Stimulated activated CD8-positive, alpha-beta memory T cell treated with anti-CD3 and anti-CD28 coated beads, Interleukin-12 subunit alpha, Interleukin-12 subunit beta, amount 100 ng/mL, for 1 hour (primary cell): ENCODE data around the gene SYF2.
A peak's percentile ranks its signal among the peaks of the same experiment; 100 is the strongest.
"Not testable (repeated sequence)": the region's sequence is repeated elsewhere in the genome, so short reads cannot be mapped to it uniquely, and the experiment has no call there.

Experiments
- DNase-seq: peaks from one replicate; pipeline ENCODE4 v3.0.0-alpha.2; 2020; ENCODE audit warnings: low read depth

SYF2 gene

DNA sequence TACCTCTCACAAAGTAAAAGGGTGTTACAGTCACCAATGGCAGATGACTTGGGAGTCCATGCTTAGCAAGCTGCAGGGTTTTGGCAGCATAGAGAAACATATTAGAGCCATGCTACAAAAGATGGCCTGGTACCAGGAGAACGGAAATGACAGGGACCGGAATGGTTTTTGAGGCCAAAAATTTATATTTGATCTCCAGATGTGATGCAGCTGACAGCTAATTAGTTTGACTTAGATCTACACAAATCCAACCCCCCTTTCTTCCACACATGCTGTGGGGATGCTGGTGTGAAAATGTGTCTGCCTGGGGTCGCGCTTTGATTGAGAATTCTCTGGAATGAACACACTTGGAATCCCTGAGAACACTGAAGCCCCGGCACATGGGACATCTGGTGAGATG is 26.5 kb downstream of the SYF2 start:
- DNase-seq, result no peak

- DNase-seq, result peak; percentile 6
These were observed 27.4 kb downstream of the SYF2 start for GRCh38 chr1:25204797-25205480.

DNA sequence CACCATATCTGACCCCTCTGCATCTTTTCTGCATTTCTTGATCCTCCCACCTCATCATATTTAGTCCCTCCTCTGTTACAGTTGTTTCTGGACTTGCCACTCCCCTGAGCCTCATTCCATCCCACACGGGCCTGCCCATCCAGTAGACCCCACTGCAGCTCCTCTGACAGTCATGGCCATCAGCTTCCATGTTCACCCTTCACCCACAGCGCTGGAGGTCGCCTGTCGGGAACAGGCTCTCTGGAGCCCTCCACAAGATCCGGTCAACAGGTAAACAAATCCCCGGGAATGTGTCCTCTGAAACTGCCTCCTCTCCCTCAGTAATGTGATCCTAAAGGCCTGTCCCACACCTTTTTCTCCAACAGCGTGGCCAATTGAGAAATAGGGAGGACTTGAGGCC is 31.3 kb downstream of the SYF2 start:
- no peak for DNase-seq

GRCh38 chr1:25199819-25200620 is 32.3 kb downstream of the SYF2 start:
- DNase-seq, result no peak

DNA sequence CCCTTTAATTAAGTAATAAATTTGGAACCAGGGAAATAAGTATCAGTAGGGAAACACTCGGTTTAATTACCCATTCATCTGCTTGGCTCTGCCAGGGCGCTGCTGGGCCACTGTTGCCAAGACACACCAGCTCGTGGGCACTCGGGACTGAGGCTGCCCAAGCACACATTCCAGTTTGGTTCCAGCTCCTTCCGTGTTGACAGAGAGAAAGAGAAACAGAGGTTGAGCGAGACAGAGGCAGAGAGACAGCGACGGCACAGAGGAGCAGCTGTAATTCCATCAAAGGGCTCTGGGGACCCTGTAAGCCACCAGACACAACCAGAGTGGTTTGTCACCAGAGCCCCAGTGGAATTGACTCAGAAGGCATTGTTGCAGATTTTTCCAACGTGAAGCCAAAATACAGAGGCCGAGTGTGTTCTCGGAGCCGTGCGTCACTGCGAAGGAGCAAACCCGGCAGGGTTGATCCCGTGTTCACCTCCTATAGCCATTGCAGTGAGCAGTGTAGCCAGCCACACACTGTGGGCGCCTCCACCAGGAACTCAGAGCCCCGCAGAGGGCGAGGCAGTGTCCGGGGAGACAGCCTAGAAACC is 33.5 kb downstream of the SYF2 start:
- DNase-seq, result no peak

- DNase-seq, result no peak
These were observed 34.2 kb downstream of the SYF2 start for GRCh38 chr1:25197982-25198662.

- no peak for DNase-seq
These were observed 34.9 kb downstream of the SYF2 start for GRCh38 chr1:25197235-25197975.

- no peak for DNase-seq
These were observed 35.5 kb downstream of the SYF2 start for GRCh38 chr1:25196830-25197229.

DNA sequence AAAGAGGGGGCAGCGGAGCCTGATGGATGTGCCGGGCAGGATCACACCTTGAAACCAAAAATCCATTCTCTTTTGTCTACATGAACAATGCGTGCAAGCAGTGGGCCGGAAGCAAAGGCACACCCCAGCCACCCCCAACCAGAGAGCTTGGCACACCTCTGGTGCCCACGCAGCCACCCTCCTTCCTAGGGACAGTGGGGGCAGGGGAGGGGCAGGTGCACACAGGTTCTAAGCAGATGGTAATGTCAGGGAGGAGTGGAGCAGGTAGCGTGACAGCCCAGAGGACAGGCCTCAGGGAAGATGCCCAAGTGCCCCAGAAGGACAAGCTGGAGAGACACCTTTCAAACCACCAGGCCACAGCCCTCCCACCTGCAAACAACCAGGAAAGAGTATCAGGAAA is 36.5 kb downstream of the SYF2 start:
- DNase-seq, result no peak

GRCh38 chr1:25194572-25195020 is 37.7 kb downstream of the SYF2 start:
- no peak for DNase-seq

- no peak for DNase-seq
These were observed 38.2 kb downstream of the SYF2 start for GRCh38 chr1:25194054-25194453.

DNA sequence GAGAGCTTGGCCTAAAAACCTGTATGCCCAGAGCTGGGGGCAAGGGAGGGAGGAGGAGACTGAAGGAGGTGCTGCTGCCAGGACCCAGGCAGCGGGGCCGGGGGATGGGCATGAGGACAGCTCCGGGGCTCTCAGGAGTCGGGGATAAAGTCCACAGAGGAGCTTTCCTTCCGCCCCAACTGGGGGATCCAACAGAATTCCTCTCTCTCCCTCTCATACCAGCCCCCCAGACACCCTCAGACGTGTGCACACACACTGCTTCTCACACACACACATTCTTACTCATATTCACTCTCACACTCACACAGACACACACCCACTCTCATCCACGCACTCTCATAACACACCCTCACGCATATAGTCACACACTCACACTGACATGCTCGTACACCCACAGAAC is 39.1 kb downstream of the SYF2 start:
- DNase-seq, result no peak

DNA sequence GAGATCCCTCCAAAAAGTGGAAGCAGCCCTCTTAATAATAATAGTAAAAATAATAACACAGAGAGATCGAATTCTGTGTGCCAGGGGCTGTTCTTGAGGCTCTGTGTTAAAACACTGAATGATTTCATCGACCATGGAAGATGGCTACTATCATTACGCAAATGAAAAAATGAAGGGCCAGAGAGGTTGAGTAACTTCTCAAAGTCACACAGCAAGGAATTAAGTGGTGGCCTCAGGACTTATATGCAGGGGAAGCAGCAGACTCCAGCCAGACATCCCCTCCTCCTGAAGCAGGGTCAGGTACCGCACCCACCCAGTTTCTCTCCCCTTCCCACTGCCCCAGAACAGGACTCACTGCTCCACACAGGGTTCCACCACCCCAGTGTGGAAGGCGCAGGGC is 40.1 kb downstream of the SYF2 start:
- no peak for DNase-seq

- no peak for DNase-seq
These were observed 42.0 kb downstream of the SYF2 start for GRCh38 chr1:25190260-25190659.

DNA sequence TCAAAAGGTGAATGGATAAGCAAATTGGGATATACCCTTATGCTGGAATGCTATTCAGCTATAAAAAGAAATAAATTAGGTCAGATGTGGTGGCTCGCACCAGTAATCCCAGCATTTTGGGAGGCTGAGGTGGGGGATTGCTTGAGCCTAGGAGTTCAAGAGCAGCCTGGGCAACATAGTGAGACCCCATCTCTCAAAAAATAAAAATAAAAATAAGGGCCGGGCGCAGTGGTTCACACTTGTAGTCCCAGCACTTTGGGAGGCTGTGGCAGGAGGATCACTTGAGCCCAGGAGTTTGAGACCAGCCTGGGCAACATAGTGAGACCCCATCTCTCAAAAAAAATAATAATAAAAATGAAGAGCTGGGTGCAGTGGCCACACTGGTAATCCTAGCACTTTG is 44.4 kb downstream of the SYF2 start:
- DNase-seq, result not testable (repeated sequence)

DNA sequence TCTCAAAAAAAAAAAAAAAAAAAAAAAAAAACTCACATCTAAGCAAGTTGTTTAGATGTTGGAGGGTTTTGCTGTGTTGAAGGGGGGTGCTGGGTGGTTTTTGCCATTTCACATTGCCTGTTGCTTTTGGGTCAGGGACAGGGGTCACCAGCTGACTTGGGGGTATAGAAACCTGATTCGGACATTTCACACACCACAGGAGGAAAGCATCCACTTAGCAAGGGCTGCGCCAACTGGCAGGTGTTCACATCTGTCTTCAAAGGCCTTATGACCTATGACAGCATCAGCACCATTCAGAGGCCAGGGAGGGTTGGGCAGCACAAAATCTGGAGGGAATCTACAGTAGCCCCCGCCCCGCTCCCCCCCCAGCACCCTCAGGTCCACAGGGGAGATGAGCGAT is 45.2 kb downstream of the SYF2 start:
- DNase-seq, result no peak

- DNase-seq, result no peak
These were observed 45.9 kb downstream of the SYF2 start for GRCh38 chr1:25186161-25187007.

DNA sequence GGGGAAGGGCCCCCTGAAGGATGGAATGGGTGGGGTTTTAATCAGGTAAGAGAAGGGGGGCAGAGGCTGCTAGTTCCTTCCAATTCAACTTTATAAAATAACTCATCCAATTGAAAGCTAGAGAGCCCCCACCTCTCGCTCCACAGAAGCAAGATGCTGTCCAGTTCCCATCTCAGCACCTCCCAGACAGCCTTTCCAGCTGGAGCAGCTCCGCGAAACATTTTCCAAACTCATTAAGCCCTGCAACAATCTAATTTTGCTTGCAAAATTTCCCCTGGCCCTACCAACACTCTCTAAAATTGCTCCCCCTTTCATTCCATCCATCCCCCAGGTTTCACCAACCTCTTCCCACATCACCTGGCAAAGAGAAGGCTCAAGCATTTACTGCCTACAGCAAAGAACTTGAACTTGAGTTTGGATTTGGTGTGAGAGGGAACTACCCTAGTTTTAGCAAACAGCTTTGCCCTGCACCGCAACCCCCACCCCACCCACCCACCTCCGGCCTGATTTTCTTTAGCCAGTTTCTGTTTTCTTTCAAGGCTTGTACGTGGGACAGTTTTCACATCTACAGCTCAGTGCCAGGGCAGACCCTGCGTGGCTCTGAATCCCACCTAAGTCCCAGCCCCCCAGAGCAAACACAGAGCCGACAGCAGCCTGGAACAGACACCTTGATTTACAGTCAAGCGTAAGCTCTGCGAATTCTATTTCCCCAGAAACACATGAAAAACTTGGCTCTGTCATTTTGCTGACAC is 46.7 kb downstream of the SYF2 start:
- no peak for DNase-seq

GRCh38 chr1:25184001-25184762 is 48.1 kb downstream of the SYF2 start:
- DNase-seq, result no peak
